Caco-2 (cell line): Measurements from ENCODE around the gene ZNF688. TPM values are rescaled to one million over a fixed set of nuclear protein-coding genes. Genes with fewer than 3 reads are reported as not detected.
"Not testable (repeated sequence)": the region's sequence is repeated elsewhere in the genome, so short reads cannot be mapped to it uniquely, and the experiment has no call there.

Experiments used
- BruUV-seq: library from RNA; stranded (reverse); fragments of 400-500 nt; replicated peaks from 2 replicates; lab custom pipeline; 2021; lab: Mats Ljungman, UMichigan
- CTCF ChIA-PET: fragments of 300-600 bp; sonication (Branson Sonifier 250); formaldehyde crosslinking; loops from one replicate; lab custom pipeline; 2022; ENCODE audit warnings: antibody characterized with exemption; lab: Charles Lee
- POLR2A ChIA-PET: fragments of 300-600 bp; sonication (Branson Sonifier 250); formaldehyde crosslinking; loops from one replicate; lab custom pipeline; 2022; ENCODE audit warnings: antibody characterized with exemption; lab: Charles Lee
- DNase-seq, 2 experiments: peaks; one replicate each; pipeline versions ENCODE4 v3.0.0 to v3.0.0-alpha.2; 2020 to 2022
- H3K27me3 ChIP-seq: replicated peaks from 2 replicates; pipeline ENCODE4 v1.6.0; 2011; ENCODE audit warnings: low read length; ENCODE audit not compliant: control insufficient read depth, insufficient read depth
- H3K36me3 ChIP-seq: 2 replicates; pipeline ENCODE4 v1.5.1; 2011; ENCODE audit warnings: low read length; ENCODE audit not compliant: control insufficient read depth, insufficient read depth
- H3K4me1 ChIP-seq: fragments of 250-450 bp; sonication (Bioruptor Pico); 2 replicates; pipeline ENCODE4 v1.5.1; 2020; ENCODE audit warnings: mild to moderate bottlenecking
- H3K4me3 ChIP-seq: 2 replicates; pipeline ENCODE4 v1.5.1; 2011; ENCODE audit warnings: low read depth, mild to moderate bottlenecking, control low read depth, low read length
- H3K9me3 ChIP-seq: fragments of 250-450 bp; sonication (Bioruptor Pico); 2 replicates; pipeline ENCODE4 v1.5.1; 2020; ENCODE audit warnings: mild to moderate bottlenecking, moderate library complexity
- H3K27ac Mint-ChIP-seq: one replicate; pipeline ENCODE4 v1.8.0; 2022; ENCODE audit warnings: mixed read lengths; ENCODE audit not compliant: unreplicated experiment
- H3K27me3 Mint-ChIP-seq: one replicate; pipeline ENCODE4 v1.8.0; 2022; ENCODE audit warnings: mixed read lengths; ENCODE audit not compliant: insufficient read depth, unreplicated experiment
- H3K36me3 Mint-ChIP-seq: one replicate; pipeline ENCODE4 v1.8.0; 2022; ENCODE audit warnings: mild to moderate bottlenecking, mixed read lengths; ENCODE audit not compliant: insufficient read depth, unreplicated experiment
- H3K4me1 Mint-ChIP-seq: one replicate; pipeline ENCODE4 v1.8.0; 2022; ENCODE audit warnings: low read depth, mixed read lengths; ENCODE audit not compliant: unreplicated experiment
- H3K4me3 Mint-ChIP-seq: one replicate; pipeline ENCODE4 v1.8.0; 2022; ENCODE audit warnings: mild to moderate bottlenecking, moderate library complexity, mixed read lengths; ENCODE audit not compliant: unreplicated experiment
- H3K9me3 Mint-ChIP-seq: one replicate; pipeline ENCODE4 v1.8.0; 2022; ENCODE audit warnings: mixed read lengths; ENCODE audit not compliant: unreplicated experiment
- CTCF ChIP-seq, 2 experiments: fragments of 200-600 bp in 1 of 2; IDR thresholded peaks; 1 replicate in 1 of 2; 2 replicates in 1 of 2; pipeline versions ENCODE4 v1.5.1 to v1.8.0; 2011 to 2022; ENCODE audit warnings: antibody characterized with exemption in 1 of 2, control low read depth in 1 of 2, inconsistent platforms in 1 of 2, low read depth in 1 of 2, low read length in 1 of 2, mild to moderate bottlenecking in 1 of 2, moderate library complexity in 1 of 2; ENCODE audit not compliant: insufficient read depth in 1 of 2, severe bottlenecking in 1 of 2, unreplicated experiment in 1 of 2
- intact Hi-C: fragments of 100-400 bp; cut with micrococcal nuclease; formaldehyde crosslinking; loops from one replicate; pipeline ENCODE4 v1.10.0; 2022; ENCODE audit not compliant: unreplicated experiment
- total RNA-seq: library from RNA; stranded (reverse); gene quantifications from 2 replicates; pipeline ENCODE4 v1.2.3, GENCODE V29; 2022

The ZNF688 gene
- total RNA-seq, 1 experiment from 2014 or later = 6.2 TPM

GRCh38 chr16:30539000-30539964 lies 32.2 kb downstream of the ZNF688 start:
- no peaks in the 10 kb centered on the region for H3K27me3 Mint-ChIP-seq
- BruUV-seq = no TSS peak
- H3K36me3 Mint-ChIP-seq = no peaks in the 10 kb centered on the region
- CTCF ChIA-PET = no interaction called here
- intact Hi-C loops = no loop called here
- no peak overlapping the region for H3K27ac Mint-ChIP-seq
- no peak overlapping the region for H3K4me3 ChIP-seq
- no peak for TF ChIP-seq CTCF (IDR thresholded peaks at IDR 0.05; ENCODE audit: insufficient read depth in 1 of 2, low read depth in 1 of 2, low read length in 1 of 2, severe bottlenecking in 1 of 2, unreplicated experiment in 1 of 2)
- H3K4me1 Mint-ChIP-seq = no peaks in the 10 kb centered on the region
- no peak for DNase-seq
- no peaks in the 10 kb centered on the region for H3K9me3 Mint-ChIP-seq
- no peaks in the 10 kb centered on the region for H3K9me3 ChIP-seq
- no peaks in the 10 kb centered on the region for H3K27me3 ChIP-seq
- POLR2A ChIA-PET = no interaction called here
- H3K4me1 ChIP-seq = peaks cover 22% of the 10 kb centered on the region
- no peaks in the 10 kb centered on the region for H3K36me3 ChIP-seq
- H3K4me3 Mint-ChIP-seq = no peak overlapping the region

- Mint-ChIP-seq H3K27ac (peak overlapping the region; percentile 91), H3K36me3 (peaks cover 12% of the 10 kb centered on the region), H3K4me3 (peak overlapping the region; percentile 87)
- BruUV-seq, DNase-seq, H3K9me3 Mint-ChIP-seq, H3K36me3 ChIP-seq, H3K9me3 ChIP-seq, H3K27me3 Mint-ChIP-seq, H3K4me1 Mint-ChIP-seq, H3K27me3 ChIP-seq, H3K4me1 ChIP-seq, intact Hi-C loops: not testable (repeated sequence)
- 0 out of 2 replicates have a peak overlapping the region, but pooled peaks have one; percentile 80 for H3K4me3 ChIP-seq
- ChIA-PET CTCF (interaction anchor here (0.9 to 3.0 kb wide), 9 partner anchors 13 to 119 kb away, joined by 4 to 43 read pairs (median 6); partner anchors contain the start of genes DCTPP1, ZNF688, ZNF764 and ZNF785), POLR2A (interaction anchor here (1.2 to 2.5 kb wide), 5 partner anchors 9 to 119 kb away, joined by 3 to 20 read pairs (median 11); partner anchors contain the start of genes ZNF688 and ZNF764)
Observed at GRCh38 chr16:30536391-30537024, 35.0 kb downstream of the ZNF688 start.

DNA sequence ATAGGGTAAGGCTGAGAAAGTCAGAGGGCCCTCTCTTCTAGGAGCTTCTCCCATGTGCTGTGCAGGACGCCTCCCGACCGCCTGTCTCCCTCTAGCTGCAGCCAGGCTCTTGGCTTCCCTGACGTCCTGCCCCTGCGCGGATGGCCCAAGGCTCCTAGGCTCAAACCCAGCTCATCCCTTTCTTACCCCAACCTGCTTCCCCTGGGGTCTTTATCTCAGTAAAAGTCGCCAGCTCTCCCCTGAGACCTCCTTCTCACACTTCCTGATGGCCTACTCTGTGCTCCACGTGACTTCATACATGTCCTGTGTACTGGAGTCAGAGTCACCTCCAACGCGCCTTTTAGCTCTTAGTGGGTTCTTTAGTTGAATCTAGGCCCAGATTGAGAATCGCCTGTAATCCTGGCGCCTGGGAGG lies 35.7 kb downstream of the ZNF688 start:
- no TSS peak for BruUV-seq
- H3K27me3 ChIP-seq = no peaks in the 10 kb centered on the region
- TF ChIP-seq CTCF (IDR thresholded peaks at IDR 0.05; ENCODE audit: insufficient read depth in 1 of 2, low read depth in 1 of 2, low read length in 1 of 2, severe bottlenecking in 1 of 2, unreplicated experiment in 1 of 2) = peak; percentile 34 to 91
- Mint-ChIP-seq H3K36me3 (peaks cover 12% of the 10 kb centered on the region), H3K4me3 (peak overlapping the region; percentile 87), H3K27me3 (no peaks in the 10 kb centered on the region), H3K9me3 (no peaks in the 10 kb centered on the region), H3K27ac (peak overlapping the region; percentile 91), H3K4me1 (no peaks in the 10 kb centered on the region)
- intact Hi-C loops = loop anchor here (1.0 to 2.0 kb wide), 5 partner anchors 23 to 105 kb away; partner anchors contain the start of genes DCTPP1 and ZNF764
- H3K4me1 ChIP-seq = peaks cover 5% of the 10 kb centered on the region; the same call in 1 of the 2 replicates
- H3K4me3 ChIP-seq = peak overlapping the region; percentile 80
- H3K36me3 ChIP-seq = no peaks in the 10 kb centered on the region; the same call in 1 of the 2 replicates
- ChIA-PET CTCF (interaction anchor here (0.7 to 3.0 kb wide), 14 partner anchors 9 to 165 kb away, joined by 4 to 43 read pairs (median 6); partner anchors contain the start of genes DCTPP1, PRR14, ZNF688 and ZNF689), POLR2A (interaction anchor here (0.6 to 2.5 kb wide), 12 partner anchors 9 to 118 kb away, joined by 3 to 26 read pairs (median 6); partner anchors contain the start of genes DCTPP1, PRR14, ZNF688 and ZNF764)
- no peaks in the 10 kb centered on the region for H3K9me3 ChIP-seq
- peak; percentile 79 to 86 for DNase-seq
